Measurements from ENCODE around the gene CFAP97D2.
"Not testable (repeated sequence)": the region's sequence is repeated elsewhere in the genome, so short reads cannot be mapped to it uniquely, and the experiment has no call there.

The CFAP97D2 gene

GRCh38 chr13:114236227-114236626 is 57.2 kb downstream of the CFAP97D2 start:
- no peak for DNase-seq

GRCh38 chr13:114237415-114238112 is 58.5 kb downstream of the CFAP97D2 start:
- no peak for DNase-seq

- no peak for DNase-seq
Observed at GRCh38 chr13:114241918-114242317, 62.9 kb downstream of the CFAP97D2 start.

- DNase-seq = no peak
Observed at GRCh38 chr13:114243971-114244370, 64.9 kb downstream of the CFAP97D2 start.

GRCh38 chr13:114244637-114245036 is 65.6 kb downstream of the CFAP97D2 start:
- no peak for DNase-seq

GRCh38 chr13:114248011-114248410 is 69.0 kb downstream of the CFAP97D2 start:
- DNase-seq = no peak

- no peak for DNase-seq
Observed at GRCh38 chr13:114249077-114249476, 70.0 kb downstream of the CFAP97D2 start.

GRCh38 chr13:114251639-114252440 is 72.8 kb downstream of the CFAP97D2 start:
- DNase-seq = not testable (repeated sequence)

- no peak for DNase-seq
Observed at GRCh38 chr13:114256547-114256946, 77.5 kb downstream of the CFAP97D2 start.

GRCh38 chr13:114257014-114257413 is 78.0 kb downstream of the CFAP97D2 start:
- no peak for DNase-seq

GRCh38 chr13:114258589-114258988 is 79.5 kb downstream of the CFAP97D2 start:
- DNase-seq = no peak

- DNase-seq = no peak
Observed at GRCh38 chr13:114259374-114259773, 80.3 kb downstream of the CFAP97D2 start.

GRCh38 chr13:114259974-114260373 is 80.9 kb downstream of the CFAP97D2 start:
- no peak for DNase-seq

GRCh38 chr13:114260814-114261213 is 81.8 kb downstream of the CFAP97D2 start:
- no peak for DNase-seq

GRCh38 chr13:114261328-114261965 is 82.4 kb downstream of the CFAP97D2 start:
- DNase-seq = no peak

- DNase-seq = no peak
Observed at GRCh38 chr13:114263578-114263977, 84.5 kb downstream of the CFAP97D2 start.

- DNase-seq = not testable (repeated sequence)
Observed at GRCh38 chr13:114264313-114264712, 85.3 kb downstream of the CFAP97D2 start.

GRCh38 chr13:114264886-114265611 is 86.0 kb downstream of the CFAP97D2 start:
- no peak for DNase-seq

GRCh38 chr13:114266241-114266640 is 87.2 kb downstream of the CFAP97D2 start:
- no peak for DNase-seq

- DNase-seq = no peak
Observed at GRCh38 chr13:114268344-114269280, 89.6 kb downstream of the CFAP97D2 start.

GRCh38 chr13:114269281-114269770 is 90.3 kb downstream of the CFAP97D2 start:
- peak; percentile 11 for DNase-seq
